ENCODE measurements around the gene MLXIP. TPM values are rescaled to one million over a fixed set of nuclear protein-coding genes. Genes with fewer than 3 reads are reported as not detected.

Gene MLXIP
- total and polyA plus RNA-seq, 2 of the 13 experiments (the other 11 are each of a cell fraction or from before 2014, with no cell fraction given): 5.3 to 6.7 TPM

- in situ Hi-C loops (cut with HindIII; ENCODE audit: extremely low pct_ligation_motif_present, low pct_unique_long_range_greater_than_20kb): loop anchor here (5.0 to 10.0 kb wide), 2 partner anchors 65 to 128 kb away; partner anchors contain the start of gene LRRC43
- TF ChIP-seq ZNF281 (CRISPR knock-in tag; IDR thresholded peaks at IDR 0.05; ENCODE audit: borderline replicate concordance) (no peak), CEBPB (IDR thresholded peaks at IDR 0.05; ENCODE audit: borderline replicate concordance, low read depth, low read length) (no peak), ELK4 (CRISPR knock-in tag; IDR thresholded peaks at IDR 0.05; ENCODE audit: borderline replicate concordance) (no peak), GATA4 (IDR thresholded peaks at IDR 0.05; ENCODE audit: borderline replicate concordance, low read depth) (no peak), IRF9 (CRISPR knock-in tag; IDR thresholded peaks at IDR 0.05; ENCODE audit: borderline replicate concordance) (no peak), ZNF609 (CRISPR knock-in tag; IDR thresholded peaks at IDR 0.05; ENCODE audit: borderline replicate concordance) (no peak), CTCF (CRISPR knock-in tag; IDR thresholded peaks at IDR 0.05) (no peak), ZNF547 (CRISPR knock-in tag; IDR thresholded peaks at IDR 0.05) (no peak), ARHGAP35 (CRISPR knock-in tag; IDR thresholded peaks at IDR 0.05; ENCODE audit: borderline replicate concordance) (no peak), SALL2 (CRISPR knock-in tag; IDR thresholded peaks at IDR 0.05) (no peak)
These were observed 21.4 kb upstream of the MLXIP start for GRCh38 chr12:122057007-122057735.

More at GRCh38 chr12:122057007-122057735, 21.4 kb upstream of the MLXIP start:
- DNase-seq (ENCODE audit: low spot score) (no peak), ATAC-seq (no peak), FAIRE-seq (no peak)
- intact Hi-C loops (cut with micrococcal nuclease; ENCODE audit: unreplicated experiment): no loop called here
- H3K27me3 ChIP-seq (ENCODE audit: control insufficient read depth in 1 of 2, insufficient read depth in 2 of 2, low read length in 2 of 2): no peaks in the 10 kb centered on the region
- H4K20me1 ChIP-seq (ENCODE audit: insufficient read depth, low read length): no peaks in the 10 kb centered on the region
- CTCF ChIA-PET (ENCODE audit: low intra/inter-chr PET ratio, low total read pairs): no interaction called here
- no TSS peak for BruUV-seq (replicated peaks)
- H3K4me2 ChIP-seq (ENCODE audit: low read depth, low read length): no peak overlapping the region
- H3K9ac ChIP-seq (ENCODE audit: insufficient read depth, low read depth, low read length): no peak overlapping the region
- POLR2A ChIA-PET: no interaction called here
- WGBS (ENCODE audit: low lambda C conversion rate): 96% methylated on average over 11 of the region's 11 CpGs
- H3K79me2 ChIP-seq (ENCODE audit: insufficient read depth, low read length): no peaks in the 10 kb centered on the region
- H2AFZ ChIP-seq (ENCODE audit: low read length): no peak overlapping the region
- H3K9me3 ChIP-seq (ENCODE audit: low read length): no peaks in the 10 kb centered on the region
- H3K27ac ChIP-seq (ENCODE audit: extremely low read length, insufficient read depth, low read length): no peak overlapping the region
- peaks cover 11 to 30% of the 10 kb centered on the region in 2 experiments; a peak in 4 of 5 replicates for H3K36me3 ChIP-seq (replicated peaks in 1 of 2; ENCODE audit: control insufficient read depth in 1 of 2, insufficient read depth in 2 of 2, low read length in 2 of 2)
- H3K4me1 ChIP-seq (ENCODE audit: insufficient read depth, low read length): peaks cover 14% of the 10 kb centered on the region
- H3K4me3 ChIP-seq (replicated peaks in 1 of 3; ENCODE audit: insufficient read depth in 1 of 3, low read depth in 2 of 3, low read length in 3 of 3): no peak overlapping the region
